HG03342 (cell line): ENCODE results near the gene AVPR1A.
"Not testable (repeated sequence)": the region's sequence is repeated elsewhere in the genome, so short reads cannot be mapped to it uniquely, and the experiment has no call there.

Source experiments
- ATAC-seq: cut with Tn5 transposase; IDR thresholded peaks from one replicate; pipeline ENCODE4 v1.9.1; 2021; ENCODE audit warnings: mild to moderate bottlenecking, moderate library complexity; ENCODE audit not compliant: unreplicated experiment

Gene AVPR1A

DNA sequence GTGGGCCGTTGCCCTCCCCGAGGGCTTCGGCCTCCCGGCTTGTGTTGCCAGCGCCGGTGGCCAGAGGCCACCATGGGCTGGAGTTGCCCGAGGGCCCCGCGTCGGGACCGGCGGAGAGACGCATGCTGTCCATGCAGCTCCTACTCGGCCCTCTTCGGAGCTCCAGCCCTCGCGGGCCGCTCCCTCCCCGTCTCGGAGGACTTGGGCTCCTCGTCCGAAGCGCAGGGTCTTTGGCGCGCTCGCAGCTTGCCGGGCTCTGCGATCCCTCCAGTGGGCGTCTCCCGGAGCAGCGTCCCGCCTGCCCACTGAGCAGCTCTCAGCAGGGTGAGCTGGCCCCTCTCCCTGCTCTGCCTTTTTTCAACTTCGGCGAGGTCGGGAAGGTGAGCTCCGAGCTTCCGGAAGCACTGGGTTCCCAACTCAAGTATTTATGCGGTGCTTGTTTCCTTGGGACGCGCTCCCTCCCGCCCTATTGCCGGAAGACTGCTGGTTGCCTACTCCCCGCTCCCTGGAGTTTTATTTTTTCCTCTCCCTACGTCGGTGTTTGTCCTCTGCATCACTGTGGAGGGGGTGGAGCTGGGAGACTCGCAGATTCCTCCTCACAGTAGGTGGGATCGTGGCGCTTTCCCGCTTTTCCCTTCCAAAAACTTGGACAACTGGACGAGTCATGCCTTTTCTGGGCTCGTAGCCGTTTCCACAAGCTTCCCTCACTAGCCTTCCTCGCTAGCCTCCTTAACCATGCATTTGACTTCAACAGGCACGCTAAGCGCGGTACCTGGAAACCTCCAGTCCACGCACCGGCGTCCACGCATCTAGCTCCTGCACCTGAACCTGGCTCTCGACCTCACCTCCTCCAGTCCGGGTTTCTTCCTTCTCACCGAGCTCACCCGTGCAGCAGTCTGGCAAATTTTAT lies at the start of gene AVPR1A:
Gene AVPR1A, minus strand, starts transcription at position 489 of the 910 bp plus-strand sequence. Its CDS starts 365 bp downstream, at position 124.
- no peak for ATAC-seq

- no peak for ATAC-seq
Observed at GRCh38 chr12:63196168-63196567, 45.2 kb upstream of the AVPR1A start.

GRCh38 chr12:63179224-63179623 lies 28.2 kb upstream of the AVPR1A start:
- no peak for ATAC-seq

DNA sequence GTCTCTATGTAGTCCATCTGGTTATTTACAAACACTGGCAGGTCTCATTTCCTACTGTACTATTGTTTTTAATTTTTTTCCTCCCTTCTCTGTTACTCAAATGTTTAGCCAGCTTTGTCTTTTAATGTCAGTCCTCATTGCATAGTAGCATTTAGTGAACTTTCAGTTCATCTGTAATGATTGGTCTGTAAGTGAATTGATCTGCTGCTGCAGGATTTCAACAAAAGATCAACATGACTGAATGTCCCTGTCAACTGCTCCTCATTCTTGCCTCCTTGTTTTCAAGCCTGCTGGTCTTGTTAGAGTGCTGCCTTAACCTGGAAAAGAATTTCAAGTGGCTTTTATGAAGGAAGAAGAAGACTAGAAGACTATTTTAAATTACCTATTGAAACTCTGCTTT lies 19.3 kb upstream of the AVPR1A start:
- no peak for ATAC-seq

DNA sequence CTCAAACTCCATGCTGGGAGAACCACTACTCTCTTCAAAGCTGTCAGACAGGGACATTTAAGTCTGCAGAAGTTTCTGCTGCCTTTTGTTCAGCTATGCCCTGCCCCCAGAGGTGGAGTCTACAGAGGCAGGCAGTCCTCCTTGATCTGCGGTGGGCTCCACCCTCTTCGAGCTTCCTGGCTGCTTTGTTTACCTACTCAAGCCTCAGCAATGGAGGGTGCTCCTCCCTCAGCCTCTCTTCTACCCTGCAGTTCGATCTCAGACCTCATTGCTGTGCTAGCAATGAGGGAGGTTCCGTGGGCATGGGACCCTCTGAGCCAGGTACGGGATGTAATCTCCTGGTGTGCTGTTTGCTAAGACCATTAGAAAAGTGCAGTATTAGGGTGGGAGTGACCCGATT lies 16.7 kb upstream of the AVPR1A start:
- ATAC-seq = not testable (repeated sequence)

DNA sequence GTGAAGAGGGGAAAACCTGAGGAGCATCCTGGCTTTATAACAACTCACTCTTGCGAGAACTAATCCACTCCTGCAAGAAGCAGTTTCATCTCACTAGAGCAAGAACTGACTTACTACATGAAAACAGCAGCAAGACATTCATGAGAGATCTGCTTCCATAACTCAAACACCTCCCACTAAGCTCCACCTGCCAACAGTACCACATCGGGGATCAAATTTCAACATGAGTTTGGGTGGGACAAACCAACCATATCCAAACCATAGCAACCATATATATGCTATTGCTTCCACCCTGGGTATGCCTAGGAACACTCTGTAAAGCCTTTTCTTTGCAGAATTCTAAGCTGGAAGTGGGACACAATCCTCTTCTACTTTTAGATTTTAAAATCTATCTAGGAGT lies 13.9 kb upstream of the AVPR1A start:
- no peak for ATAC-seq

- ATAC-seq = no peak
Observed at GRCh38 chr12:63163541-63163940, 12.5 kb upstream of the AVPR1A start.

- ATAC-seq = no peak
Observed at GRCh38 chr12:63155375-63155774, 4.4 kb upstream of the AVPR1A start.

- ATAC-seq = no peak
Observed at GRCh38 chr12:63154560-63154959, 3.6 kb upstream of the AVPR1A start.

GRCh38 chr12:63152321-63152700 lies 1.3 kb upstream of the AVPR1A start:
- no peak for ATAC-seq

DNA sequence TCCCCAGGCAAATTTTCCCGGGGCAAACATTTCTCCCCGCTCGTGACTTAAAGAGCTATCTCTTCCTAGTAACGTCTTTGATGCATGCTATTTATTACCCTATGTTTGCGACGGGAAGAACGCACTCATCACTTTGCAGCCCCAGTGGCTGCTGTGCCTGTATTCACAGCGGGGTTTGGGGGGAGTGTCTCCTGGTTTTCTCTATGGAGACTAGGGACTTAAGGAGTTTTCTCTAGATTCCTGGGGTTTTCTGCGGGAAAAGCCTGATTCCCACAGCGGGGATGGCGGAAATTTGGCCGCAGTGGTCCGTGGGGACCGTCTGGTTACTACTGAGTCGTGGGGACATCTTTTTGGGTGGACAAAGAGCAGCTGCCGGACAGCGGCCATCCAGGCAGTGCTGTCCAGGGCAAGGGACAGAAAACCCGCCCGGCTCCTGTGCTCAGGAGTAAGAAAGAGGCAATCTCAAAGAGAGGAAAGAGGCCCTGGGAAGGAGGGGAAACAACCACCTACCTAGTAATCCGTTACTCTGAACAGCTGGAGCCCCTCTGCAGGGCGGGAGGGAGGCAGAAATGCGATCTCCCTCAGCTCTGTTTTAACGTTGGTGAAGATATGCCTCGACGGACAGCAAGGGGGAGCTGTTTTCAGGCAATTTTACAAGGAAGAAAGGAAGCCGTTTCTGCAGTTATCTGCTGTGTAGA lies 771 bp upstream of the AVPR1A start:
- ATAC-seq = peak; percentile 67

DNA sequence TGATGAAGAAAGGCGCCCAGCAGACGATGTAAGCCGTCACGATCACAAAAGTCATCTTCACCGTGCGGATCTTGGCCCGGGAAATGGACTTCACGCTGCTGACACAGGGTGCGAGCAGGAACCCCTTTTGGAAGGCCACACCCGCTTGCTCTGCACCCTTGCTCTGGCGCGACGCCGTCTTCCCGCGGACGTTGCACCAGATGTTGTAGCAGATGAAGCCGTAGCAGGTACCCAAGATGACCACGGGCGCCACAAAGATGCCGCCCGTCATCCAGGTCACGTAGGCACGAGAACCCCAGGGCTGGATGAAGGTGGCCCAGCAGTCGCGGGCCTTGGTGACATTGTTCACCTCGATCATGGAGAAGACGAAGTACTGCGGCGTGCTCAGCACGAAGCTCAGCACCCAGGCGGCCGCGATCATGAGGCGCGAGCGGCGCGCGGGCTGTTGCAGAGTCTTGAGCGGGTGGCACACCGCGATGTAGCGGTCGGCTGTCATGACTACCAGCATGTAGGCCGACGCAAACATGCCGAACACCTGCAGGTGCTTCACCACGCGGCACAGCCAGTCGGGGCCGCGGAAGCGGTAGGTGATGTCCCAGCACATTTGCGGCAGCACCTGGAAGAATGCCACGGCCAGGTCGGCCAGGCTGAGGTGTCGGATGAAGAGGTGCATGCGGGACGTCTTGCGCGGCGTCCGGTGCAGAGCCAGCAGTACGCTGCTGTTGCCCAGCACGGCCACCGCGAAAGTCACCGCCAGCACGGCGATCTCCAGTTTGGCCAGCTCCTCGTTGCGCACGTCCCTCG lies 890 bp downstream of the AVPR1A start:
- no peak for ATAC-seq

- no peak for ATAC-seq
Observed at GRCh38 chr12:63144556-63144955, 6.4 kb downstream of the AVPR1A start.

DNA sequence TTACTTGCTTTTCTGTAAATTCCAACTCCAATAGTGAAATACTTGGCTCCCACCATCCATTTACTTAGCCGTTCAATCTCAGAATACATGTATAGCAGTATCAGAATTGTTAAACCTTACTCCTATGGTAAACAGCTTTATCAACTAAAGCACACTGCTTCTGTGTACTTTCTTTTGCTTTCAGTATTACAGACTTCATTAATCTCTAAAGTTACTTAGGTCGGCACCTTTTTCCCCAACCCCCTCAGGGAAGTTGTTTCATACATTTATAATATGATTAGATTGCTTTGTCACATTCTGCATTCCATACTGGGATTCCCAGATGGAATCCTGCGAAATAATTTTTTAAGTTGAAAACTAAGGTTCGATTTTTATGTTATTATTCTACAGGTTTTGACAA lies 12.5 kb downstream of the AVPR1A start:
- no peak for ATAC-seq

- no peak for ATAC-seq
Observed at GRCh38 chr12:63133981-63134380, 17.0 kb downstream of the AVPR1A start.

GRCh38 chr12:63132201-63132600 lies 18.8 kb downstream of the AVPR1A start:
- ATAC-seq = no peak

- no peak for ATAC-seq
Observed at GRCh38 chr12:63129927-63130326, 21.1 kb downstream of the AVPR1A start.

DNA sequence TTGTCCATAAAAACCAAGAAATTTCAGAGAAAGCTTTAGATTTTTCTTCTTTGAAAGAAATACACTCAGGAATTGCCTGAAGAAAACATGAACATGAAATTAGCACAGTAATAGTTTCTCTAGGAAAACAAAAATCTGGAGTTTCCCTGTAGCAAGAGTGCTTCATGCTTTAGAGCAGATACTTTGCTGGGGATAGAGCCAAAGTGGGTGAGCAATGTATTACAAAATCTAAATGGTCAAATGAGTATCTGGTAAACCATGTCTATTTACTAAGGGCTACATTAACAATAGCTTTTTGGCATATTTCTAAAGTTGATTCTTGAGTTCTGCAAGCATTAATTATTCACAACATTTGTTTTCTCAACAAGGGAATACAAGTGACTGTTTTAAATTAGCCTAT lies 26.2 kb downstream of the AVPR1A start:
- ATAC-seq = no peak

DNA sequence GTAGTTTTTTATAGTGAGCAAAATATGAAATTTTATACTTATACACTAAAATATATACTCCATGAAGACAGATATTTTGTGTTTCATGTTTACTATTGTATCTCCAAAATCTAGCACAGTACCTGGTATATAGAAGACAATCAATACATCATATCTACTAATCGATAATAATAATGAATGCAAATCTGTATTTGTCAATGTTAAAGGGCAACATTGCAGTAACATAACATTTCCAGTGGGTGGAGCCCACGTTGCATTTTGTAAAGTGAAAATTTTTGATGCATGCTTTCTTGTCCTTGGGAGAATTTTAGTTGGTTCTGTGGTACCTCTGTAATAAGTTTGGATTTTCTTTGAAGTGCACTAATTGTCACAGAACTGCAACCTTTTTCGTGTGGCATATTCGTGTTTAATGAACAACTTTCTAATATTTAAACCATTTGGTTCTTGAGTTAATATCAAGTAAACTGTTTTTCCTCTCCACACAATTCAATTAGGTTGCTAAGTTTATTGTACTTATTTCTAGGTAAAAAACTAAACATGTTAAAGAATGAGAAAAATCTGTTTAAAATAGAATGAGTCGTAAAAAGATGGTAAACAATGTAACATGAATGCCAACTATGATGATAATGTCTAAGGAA lies 47.4 kb downstream of the AVPR1A start:
- ATAC-seq = peak; percentile 70

DNA sequence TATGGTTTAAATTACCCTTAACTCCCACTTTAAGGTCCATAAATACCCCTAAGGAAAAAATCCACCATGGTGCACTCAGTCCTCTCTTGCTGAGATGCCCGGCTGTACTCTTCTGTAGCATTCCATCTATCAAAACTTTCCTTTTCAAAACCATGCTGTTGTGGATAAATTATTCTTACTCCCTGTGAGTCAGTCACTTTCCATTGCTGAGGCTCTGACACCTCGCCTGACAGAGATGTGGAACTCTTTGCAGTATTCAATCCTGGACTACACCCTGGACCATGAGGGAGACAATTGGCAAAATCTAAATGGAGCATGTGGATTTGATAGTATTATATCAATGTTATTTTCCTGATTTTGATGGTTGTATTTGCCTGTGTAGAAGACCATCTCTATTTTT lies 49.1 kb downstream of the AVPR1A start:
- no peak for ATAC-seq

DNA sequence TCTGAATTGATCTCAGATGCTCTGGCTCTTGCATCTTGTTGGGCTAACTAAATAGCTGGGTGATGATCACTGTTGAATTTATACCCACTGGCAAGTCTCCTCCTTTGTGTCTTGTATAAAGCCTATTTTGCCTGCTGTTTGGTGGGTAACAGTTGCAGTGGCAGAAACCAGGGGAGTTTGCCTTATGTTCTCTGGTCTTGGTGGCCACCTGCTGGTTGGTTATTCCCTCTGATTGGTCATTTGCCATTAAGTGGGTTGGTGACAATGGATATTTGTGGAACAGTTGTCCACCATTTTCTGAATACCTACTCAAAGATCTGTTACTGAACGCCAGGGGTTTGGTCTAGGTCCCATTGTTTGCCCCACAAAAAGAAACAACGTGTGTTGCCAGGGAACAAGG lies 52.1 kb downstream of the AVPR1A start:
- ATAC-seq = no peak
